AG04449 (cell line): ENCODE measurements around the gene GINS3.

Source experiments
- CTCF ChIA-PET: fragments of 350-600 bp; formaldehyde crosslinking; extraction: SDS; loops from one replicate; lab custom pipeline; 2021; ENCODE audit warnings: antibody characterized with exemption; lab: Yijun Ruan, JAX
- POLR2A ChIA-PET: fragments of 400-600, 350-600 bp; formaldehyde crosslinking; extraction: SDS; loops from one replicate; lab custom pipeline; 2020; ENCODE audit warnings: antibody characterized with exemption, inconsistent platforms; lab: Yijun Ruan, JAX
- DNase-seq: peaks from one replicate; pipeline ENCODE4 v3.0.0-alpha.2; 2010; ENCODE audit warnings: low read depth, low spot score
- H3K4me3 ChIP-seq: 2 replicates; pipeline ENCODE4 v1.5.1; 2011; ENCODE audit warnings: low read depth, mild to moderate bottlenecking, control low read depth, low read length
- TF ChIP-seq, protein P1 (sequence below): IDR thresholded peaks from one replicate; pipeline ENCODE4 v1.5.1; 2011; ENCODE audit warnings: mild to moderate bottlenecking, moderate library complexity, low read length, control low read depth, inconsistent platforms; ENCODE audit not compliant: insufficient read depth; ENCODE audit errors: missing control alignments

Gene GINS3

DNA sequence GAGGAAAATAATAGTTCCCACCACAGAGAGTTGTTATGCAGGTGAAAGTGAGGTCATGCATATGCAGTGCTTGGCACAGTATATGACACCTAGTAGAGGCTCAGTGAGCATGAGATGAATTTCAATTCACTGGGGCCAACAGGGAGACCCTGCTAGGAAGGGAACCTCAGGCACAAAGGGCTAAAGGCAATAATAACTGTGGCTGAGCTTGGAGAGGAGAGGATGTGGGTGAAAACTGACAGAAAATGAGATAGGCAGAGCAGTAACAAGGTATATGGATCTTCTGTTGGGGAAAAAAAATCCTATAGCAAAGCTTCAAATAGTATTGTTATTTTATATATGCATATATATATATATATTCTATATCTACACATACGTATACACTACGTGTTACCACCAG is 25.0 kb upstream of the GINS3 start:
- ChIA-PET CTCF (interaction anchor here (1.3 to 1.4 kb wide), 2 partner anchors 25 to 120 kb away, joined by 3 to 5 read pairs; partner anchors contain the start of gene GINS3), POLR2A (no interaction called here)
- TF ChIP-seq, protein P1, sequence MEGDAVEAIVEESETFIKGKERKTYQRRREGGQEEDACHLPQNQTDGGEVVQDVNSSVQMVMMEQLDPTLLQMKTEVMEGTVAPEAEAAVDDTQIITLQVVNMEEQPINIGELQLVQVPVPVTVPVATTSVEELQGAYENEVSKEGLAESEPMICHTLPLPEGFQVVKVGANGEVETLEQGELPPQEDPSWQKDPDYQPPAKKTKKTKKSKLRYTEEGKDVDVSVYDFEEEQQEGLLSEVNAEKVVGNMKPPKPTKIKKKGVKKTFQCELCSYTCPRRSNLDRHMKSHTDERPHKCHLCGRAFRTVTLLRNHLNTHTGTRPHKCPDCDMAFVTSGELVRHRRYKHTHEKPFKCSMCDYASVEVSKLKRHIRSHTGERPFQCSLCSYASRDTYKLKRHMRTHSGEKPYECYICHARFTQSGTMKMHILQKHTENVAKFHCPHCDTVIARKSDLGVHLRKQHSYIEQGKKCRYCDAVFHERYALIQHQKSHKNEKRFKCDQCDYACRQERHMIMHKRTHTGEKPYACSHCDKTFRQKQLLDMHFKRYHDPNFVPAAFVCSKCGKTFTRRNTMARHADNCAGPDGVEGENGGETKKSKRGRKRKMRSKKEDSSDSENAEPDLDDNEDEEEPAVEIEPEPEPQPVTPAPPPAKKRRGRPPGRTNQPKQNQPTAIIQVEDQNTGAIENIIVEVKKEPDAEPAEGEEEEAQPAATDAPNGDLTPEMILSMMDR, result no peak
- no peak overlapping the region for H3K4me3 ChIP-seq
- DNase-seq, result no peak

DNA sequence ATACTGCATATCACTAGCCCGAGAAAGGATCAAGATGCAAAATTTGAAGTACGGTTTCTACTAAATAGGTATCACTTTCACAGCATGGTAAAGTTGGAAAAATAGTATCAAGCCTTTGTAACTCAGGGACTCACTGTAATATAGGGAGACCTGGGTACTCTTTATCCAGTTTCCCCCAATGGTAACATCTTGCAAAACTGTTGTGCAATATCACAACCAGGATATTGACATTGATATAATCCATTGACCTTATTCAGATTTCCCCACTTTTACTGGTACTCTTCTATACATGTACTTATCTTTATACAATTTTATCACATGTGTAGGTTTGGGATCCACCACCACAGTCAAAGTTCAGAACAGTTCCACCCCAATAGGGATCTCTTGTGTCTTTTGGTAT is 20.4 kb upstream of the GINS3 start:
- TF ChIP-seq, protein P1, result no peak
- DNase-seq, result no peak
- POLR2A ChIA-PET, result no interaction called here
- CTCF ChIA-PET, result no interaction called here
- H3K4me3 ChIP-seq, result no peak overlapping the region

DNA sequence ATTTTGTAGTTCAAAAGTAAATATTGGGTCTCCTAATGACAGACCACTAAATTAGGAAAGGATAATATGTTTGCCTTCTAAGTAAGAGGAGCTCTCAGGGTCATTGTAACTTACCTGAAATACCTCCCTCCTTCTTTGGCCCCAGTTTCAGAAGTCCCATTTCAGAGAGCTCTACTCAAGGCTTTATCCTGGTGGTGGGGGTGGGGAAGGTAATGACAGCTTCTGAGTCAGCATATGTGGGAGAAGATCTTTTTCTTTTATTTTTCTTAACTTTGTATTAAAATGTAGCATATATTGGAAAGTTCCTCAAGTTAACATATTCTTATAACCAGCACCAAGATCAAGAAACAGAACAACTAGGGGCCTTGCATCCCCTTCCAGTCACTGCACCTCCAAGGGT is 16.9 kb upstream of the GINS3 start:
- no peak for DNase-seq
- no peak overlapping the region for H3K4me3 ChIP-seq
- TF ChIP-seq, protein P1, result no peak
- ChIA-PET POLR2A (no interaction called here), CTCF (no interaction called here)

DNA sequence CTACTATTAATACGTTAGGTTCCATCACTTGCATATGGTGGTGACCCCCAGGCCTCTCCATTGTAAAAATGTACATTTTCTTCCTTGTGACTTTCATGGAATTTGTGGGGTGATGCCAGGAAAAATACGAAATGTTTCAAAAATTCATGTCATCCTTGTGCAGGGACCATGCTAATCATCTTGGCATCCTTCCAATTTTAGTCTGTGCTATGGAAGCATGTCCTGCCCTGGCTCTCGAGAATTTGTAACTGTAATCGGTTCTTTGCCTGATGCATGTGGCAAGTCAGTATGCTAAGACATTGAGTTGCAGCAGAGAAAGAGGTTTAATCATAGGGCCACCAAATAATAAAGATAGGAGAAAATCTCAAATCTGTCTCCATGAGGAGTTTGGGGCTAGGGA is 14.3 kb upstream of the GINS3 start:
- ChIA-PET POLR2A (no interaction called here), CTCF (interaction anchor here (0.9 to 1.8 kb wide), 2 partner anchors 15 to 106 kb away, joined by 3 to 4 read pairs; partner anchors contain the start of gene GINS3)
- TF ChIP-seq, protein P1, result no peak
- no peak overlapping the region for H3K4me3 ChIP-seq
- DNase-seq, result no peak

DNA sequence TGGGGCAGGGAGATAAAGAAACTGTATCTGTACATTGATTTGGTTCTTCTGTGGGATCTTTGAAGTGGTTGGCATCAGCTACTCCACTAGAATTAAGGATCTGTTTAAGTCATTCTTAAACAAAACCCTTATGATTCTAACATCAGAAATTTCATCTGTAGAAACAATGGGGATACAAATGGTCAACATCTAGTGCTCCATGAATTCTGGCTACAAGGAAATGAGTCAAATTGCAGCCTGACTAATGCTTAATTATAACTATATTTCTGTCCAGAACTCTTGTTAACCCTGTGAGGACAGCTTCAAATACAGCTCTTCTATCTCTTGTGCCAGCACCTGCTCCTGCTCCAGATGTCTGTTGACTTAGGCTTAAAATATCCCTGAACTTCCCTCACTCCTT is 13.9 kb upstream of the GINS3 start:
- H3K4me3 ChIP-seq, result no peak overlapping the region
- no peak for DNase-seq
- POLR2A ChIA-PET, result no interaction called here
- TF ChIP-seq, protein P1, result no peak
- CTCF ChIA-PET, result interaction anchor here (0.9 to 1.8 kb wide), 2 partner anchors 14 to 106 kb away, joined by 3 to 4 read pairs; partner anchors contain the start of gene GINS3

DNA sequence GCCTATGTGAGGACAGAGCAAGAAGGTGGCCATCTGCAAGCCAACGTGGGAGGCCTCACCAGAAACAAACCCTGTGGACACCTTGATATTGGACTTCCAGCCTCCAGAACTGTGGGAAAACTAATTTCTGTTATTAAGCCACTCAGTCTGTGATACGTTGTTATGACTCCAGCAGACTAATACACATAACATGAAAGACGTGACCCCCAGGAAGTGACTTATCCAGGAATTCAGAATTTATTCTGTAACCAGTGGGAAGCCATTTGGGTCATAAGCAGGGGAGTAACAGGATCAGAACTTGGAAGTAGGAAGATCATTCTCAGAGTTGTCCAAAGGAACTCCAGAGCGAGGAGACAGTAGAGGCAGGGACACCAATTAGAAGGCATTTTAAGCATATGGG is 12.5 kb upstream of the GINS3 start:
- CTCF ChIA-PET, result interaction anchor here (1.8 kb wide), 1 partner anchor 13 kb away, joined by 4 read pairs; the partner anchor contains the start of gene GINS3
- TF ChIP-seq, protein P1, result no peak
- no peak for DNase-seq
- POLR2A ChIA-PET, result no interaction called here
- H3K4me3 ChIP-seq, result no peak overlapping the region
